Esophagus muscularis mucosa (tissue), 3 donors: Measurements from ENCODE around the gene UBE2J2.

Experiments used
- POLR2A ChIP-seq: fragments of 450-650 bp; IDR thresholded peaks from one replicate; pipeline ENCODE4 v1.6.1; 2017; ENCODE audit warnings: antibody characterized with exemption, moderate library complexity, mild to moderate bottlenecking, low read depth
- POLR2AphosphoS5 ChIP-seq, 2 donors: sonication (generic); formaldehyde crosslinking; IDR thresholded peaks; one replicate each; pipeline ENCODE4 v1.6.1; 2017; ENCODE audit warnings: antibody characterized with exemption in 2 of 2
- TF ChIP-seq, protein P1 (sequence below), 3 experiments: fragments of 200-600 bp in 2 of 3; fragments of 450-650 bp in 1 of 3; sonication (generic) in 2 of 3; IDR thresholded peaks; one replicate each; pipeline ENCODE4 v1.5.1; 2017 to 2019; ENCODE audit warnings: antibody characterized with exemption in 3 of 3, mild to moderate bottlenecking in 2 of 3, moderate library complexity in 1 of 3

DNA sequence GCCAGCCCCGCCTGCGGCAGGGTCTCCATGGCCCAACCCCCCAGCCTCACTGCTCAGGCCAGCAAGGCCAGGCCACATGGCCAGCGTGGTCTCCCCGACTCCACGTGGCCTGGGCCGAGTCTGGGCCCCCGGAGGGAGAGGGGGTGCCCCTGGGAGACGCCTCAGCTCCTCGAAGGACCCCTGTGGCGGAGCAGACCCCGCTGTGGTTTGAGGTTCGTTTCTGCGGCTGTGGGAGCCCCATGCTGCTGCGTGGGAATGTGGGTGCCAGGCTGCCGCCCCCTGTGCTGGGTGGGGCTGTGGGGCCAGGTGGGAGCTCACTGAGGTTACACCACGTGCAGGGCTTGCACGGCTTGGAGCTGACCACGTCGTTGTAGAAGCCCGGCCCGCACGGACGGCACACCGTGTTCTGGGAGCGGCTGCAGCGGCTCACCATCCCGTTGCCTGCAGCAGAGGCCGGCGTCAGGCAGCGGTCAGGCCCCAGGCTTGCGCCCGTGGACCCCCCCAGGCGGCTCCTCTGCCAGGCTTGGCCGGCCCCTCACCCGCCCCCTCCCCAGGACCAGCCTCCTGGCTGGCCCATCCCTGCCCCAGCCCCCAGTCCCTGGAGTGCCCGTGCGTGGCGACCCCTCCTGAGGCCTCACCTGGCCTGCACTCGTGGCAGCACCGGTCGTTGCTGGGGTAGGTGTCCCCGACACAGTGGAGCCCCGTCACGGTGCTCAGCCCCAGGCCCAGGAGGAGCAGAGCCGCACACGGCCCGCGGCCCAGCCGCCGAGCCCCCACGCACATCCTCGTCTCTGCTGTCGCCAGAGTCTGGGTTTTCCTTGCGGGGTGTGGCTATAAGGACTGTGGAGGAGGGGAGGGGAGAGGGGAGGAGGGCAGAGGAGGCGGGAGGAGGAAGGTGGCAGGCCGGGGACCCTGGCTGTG lies 60.0 kb downstream of the UBE2J2 start, which contains the start of gene TNFRSF4:
- TF ChIP-seq, protein P1, sequence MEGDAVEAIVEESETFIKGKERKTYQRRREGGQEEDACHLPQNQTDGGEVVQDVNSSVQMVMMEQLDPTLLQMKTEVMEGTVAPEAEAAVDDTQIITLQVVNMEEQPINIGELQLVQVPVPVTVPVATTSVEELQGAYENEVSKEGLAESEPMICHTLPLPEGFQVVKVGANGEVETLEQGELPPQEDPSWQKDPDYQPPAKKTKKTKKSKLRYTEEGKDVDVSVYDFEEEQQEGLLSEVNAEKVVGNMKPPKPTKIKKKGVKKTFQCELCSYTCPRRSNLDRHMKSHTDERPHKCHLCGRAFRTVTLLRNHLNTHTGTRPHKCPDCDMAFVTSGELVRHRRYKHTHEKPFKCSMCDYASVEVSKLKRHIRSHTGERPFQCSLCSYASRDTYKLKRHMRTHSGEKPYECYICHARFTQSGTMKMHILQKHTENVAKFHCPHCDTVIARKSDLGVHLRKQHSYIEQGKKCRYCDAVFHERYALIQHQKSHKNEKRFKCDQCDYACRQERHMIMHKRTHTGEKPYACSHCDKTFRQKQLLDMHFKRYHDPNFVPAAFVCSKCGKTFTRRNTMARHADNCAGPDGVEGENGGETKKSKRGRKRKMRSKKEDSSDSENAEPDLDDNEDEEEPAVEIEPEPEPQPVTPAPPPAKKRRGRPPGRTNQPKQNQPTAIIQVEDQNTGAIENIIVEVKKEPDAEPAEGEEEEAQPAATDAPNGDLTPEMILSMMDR (IDR thresholded peaks at IDR 0.05): no peak
- TF ChIP-seq POLR2A: no peak
- no peak for TF ChIP-seq POLR2AphosphoS5 (IDR thresholded peaks at IDR 0.05)
